SHP77 (cell line): ENCODE measurements around the gene CHAD.

ENCODE experiments used
- DNase-seq, 2 experiments: peaks; one replicate each; lab custom pipeline; 2025; lab: John Stamatoyannopoulos, UW

CHAD gene

GRCh38 chr17:50458701-50459676 is 9.7 kb downstream of the CHAD start:
- peak in 1 of 2 experiments; percentile 50 for DNase-seq

GRCh38 chr17:50458270-50458669 is 10.4 kb downstream of the CHAD start:
- no peak for DNase-seq

- DNase-seq = no peak
These were observed 11.1 kb downstream of the CHAD start for GRCh38 chr17:50457621-50458020.

DNA sequence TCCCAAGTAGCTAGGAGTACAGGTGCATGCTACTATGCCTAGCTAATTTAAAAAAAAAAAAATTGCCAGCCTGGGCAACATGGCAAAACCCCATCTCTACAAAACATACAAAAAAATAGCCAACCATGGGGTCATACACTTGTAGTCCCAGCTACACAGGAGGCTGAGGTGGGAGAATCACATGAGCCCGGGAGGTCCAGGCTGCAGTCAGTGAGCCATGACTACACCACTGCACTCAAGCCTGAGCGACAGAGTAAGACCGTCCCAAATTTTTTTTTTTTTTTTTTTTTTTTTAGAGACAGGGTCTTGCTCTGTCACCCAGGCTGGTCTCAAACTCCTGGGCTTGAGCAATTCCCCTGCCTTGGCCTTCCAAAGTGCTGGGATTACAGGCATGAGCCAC is 14.8 kb downstream of the CHAD start:
- no peak for DNase-seq

- no peak for DNase-seq
These were observed 15.9 kb downstream of the CHAD start for GRCh38 chr17:50452630-50453300.

DNA sequence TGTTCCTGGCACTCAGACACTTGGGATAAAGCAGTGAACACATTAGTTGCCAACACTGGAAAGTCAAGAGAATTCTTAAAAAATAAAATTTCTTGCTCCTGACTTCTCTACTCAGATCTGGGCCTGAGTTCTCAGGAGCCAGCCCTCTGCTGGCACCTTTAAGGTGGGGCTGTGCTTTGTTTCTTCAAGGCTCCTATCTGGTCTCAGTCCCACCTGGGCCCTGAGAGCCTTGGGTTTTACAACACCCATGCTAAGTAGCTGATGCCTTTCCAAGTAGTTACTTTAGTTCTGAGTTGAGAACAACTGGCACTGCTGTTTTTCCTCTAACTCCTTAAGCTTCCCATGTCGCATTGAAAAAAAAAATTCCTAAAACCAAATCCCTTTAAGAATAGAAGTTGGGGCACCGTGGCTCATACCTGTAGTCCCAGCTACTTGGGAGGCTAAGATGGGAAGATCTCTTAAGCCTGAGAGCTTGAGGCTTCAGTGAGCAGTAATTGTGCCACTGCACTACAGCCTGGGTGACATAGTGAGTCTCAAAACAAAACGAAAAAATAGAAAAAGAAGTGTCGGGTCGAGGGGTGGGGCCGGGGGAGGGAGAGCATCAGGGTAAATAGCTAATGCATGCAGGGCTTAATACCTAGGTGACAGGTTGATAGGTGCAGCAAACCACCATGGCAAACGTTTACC is 16.6 kb downstream of the CHAD start:
- DNase-seq = no peak

GRCh38 chr17:50448643-50449042 is 20.0 kb downstream of the CHAD start:
- no peak for DNase-seq

GRCh38 chr17:50447870-50448595 is 20.6 kb downstream of the CHAD start:
- peak; percentile 33 to 40 for DNase-seq

- DNase-seq = no peak
These were observed 22.9 kb downstream of the CHAD start for GRCh38 chr17:50445730-50446325.

DNA sequence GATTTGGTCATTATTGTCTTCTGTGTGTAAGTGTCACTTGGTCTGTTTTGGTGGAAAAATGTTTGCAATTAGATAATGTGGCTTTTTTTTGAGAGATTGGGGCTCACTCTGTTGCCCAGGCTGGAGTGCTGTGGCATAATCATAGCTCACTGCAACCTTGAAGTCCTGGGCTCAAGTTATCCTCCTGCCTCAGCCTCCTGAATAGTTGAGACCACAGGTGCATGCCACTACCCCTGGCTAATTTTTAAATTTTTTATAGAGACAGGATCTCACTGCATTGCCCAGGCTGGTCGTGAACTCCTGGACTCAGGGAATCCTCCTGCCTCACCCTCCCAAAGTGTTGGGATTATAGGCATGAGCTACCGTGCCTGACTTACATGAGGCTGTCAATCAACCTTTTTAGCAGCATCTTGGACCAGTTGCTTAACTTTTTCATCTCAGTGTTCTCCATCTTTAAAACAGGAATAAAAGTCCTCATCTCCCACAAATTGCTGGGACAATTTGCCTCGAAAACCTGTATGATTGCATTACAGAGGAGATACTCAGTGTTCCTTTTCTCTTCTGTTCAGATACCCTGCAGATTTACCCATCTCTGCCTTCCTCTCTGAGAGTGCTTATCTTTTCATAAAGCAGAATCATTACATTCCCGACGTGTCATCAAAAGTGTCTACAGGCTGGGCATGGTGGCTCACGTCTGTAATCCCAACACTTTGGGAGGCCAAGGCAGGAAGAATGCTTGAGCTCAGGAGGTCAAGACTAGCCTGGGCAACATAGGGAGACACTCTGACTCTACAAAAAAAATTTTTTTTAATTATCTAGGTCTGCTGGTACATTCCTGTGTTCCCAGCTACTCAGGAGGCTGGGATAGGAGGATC is 23.6 kb downstream of the CHAD start:
- no peak for DNase-seq

DNA sequence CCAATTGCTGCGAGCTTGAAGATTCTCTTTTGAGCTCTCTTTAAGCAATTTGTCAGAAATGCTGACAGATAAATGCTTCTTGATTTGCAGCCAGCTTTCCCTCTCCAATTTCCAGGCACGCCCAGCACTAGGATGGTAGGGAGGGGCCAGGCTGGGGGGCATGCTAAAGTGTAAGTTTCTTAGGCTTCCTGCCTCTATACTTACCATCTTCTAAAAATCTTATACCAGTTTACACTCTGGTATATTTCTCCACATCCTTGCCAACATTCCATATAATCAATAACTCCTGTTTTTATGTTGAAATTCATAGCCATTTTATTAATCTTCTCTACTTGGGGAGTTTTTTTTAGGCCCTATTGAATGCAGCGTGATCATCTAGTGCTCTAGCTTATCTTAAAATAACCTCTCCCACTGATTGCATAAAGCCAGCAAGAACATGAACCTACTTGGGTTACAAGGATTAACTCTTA is 25.1 kb downstream of the CHAD start:
- no peak for DNase-seq

- no peak for DNase-seq
These were observed 27.5 kb downstream of the CHAD start for GRCh38 chr17:50440838-50441829.

DNA sequence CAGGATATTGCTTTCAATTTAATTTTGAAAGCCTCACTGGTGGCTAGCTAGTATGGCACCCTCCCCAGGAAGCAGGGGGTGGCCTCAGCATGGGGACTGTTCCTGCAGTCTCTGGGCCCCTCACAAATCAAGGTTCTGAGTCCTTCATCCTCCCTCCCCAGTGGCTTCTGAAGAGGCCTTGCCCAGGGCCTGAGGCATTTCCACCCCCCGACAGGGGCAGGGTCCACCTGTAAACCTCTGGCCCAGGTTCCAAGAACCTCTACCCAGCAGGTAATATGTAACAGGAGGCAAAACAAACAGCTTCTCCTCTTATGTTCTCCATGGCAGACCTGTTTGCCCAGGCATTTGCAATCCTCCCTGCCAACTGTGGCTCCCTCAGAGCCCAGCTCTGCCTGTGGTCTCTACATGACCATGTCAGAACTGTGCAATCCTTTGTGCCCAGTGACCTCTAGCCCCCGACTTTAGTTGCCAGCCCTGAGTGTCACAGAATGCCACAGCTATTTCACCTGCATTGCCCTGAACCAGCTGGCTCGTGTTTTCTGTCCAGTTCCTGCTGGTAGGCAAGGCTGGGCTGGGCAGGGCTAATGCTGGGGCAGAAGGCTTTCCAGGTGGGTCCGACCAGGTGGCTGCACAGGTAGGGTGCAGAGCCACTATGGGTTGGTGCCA is 28.4 kb downstream of the CHAD start:
- no peak for DNase-seq

DNA sequence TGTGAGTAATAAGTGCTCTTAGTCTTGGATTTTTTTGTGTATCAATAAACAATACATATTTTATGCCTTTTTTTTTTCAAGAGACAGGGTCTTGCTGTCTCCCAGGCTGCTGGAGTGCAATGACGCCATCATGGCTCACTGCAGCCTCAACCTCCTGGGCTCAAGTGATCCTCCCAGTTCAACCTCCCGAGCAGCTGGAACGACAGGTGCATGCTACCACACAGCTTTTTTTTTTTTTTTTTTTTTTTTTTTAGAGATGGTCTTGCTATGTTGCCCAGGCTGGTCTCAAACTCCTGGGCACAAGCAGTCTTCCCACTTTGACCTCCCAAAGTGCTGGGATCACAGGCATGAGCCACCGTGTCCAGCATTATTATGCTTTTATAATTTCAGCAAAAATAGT is 29.7 kb downstream of the CHAD start:
- peak in 1 of 2 experiments; percentile 29 for DNase-seq

DNA sequence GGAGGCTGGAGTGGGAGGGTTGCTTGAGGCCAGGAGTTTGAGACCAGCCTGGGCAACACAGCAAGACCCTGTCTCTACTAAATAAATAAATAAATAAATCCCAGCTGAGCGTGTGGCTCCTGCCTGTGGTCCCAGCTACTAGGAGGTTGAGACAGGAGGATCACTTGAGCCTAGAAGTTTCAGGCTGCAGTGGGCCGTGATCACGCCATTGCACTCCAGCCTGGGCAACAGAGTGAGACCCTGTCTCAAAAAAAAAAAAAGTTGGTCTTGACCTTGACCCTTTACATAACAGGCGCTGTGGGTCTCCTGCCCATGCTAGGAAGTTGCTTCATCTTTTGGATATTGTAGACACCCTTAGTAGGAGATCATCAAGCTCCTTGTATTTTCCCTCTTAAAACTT is 31.3 kb downstream of the CHAD start:
- DNase-seq = no peak

- DNase-seq = no peak
These were observed 36.4 kb downstream of the CHAD start for GRCh38 chr17:50432125-50432762.

DNA sequence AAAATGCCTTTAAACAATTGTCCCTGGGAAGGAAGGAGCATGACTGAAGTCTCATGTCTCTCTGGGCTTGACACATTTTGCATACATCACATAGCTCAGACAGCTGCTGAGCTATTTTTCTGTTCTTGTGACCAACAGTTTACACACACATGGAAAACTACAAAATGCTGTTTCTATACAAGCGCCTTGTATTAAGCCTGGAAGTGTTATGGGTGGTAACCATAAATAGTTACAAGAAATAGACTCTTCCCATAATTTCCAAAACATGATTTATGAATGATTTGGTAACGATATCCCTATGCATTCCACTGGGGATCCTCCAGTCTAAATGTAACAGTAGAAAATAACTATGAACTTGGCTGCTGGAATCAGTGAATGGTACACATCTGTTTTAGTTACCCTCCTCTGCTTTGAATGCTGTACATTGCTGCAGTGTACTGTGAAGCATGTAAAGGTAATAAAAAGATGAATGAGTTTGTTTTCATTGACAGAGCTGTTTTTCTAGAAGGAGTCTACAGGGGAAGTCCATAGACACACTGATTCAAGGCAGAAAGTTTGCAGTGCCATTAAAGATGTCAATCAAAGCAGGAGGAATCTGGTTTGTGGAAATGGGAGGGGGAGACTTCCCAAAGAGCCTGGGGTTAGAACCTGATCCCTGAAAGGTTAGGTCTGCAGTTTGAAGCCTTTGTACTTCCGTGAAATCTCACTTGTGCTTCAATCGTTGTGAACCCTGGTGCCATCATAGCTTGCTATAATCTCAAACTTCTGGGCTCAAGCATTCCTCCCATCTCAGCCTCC is 37.7 kb downstream of the CHAD start:
- no peak for DNase-seq
